GM13976 (cell line): ENCODE data around the gene USP46.

Experiments
- DNase-seq: peaks from one replicate; pipeline ENCODE4 v3.0.0; 2012; ENCODE audit warnings: low spot score
- in situ Hi-C: fragments of 300-500 bp; cut with MboI; formaldehyde crosslinking; loops from one replicate; pipeline ENCODE4 v1.12.0; 2022; ENCODE audit warnings: low sequenced_read_pairs, mixed read lengths, inconsistent platforms; ENCODE audit not compliant: unreplicated experiment
- TF ChIP-seq, protein P1 (sequence below): IDR thresholded peaks from 2 replicates; pipeline ENCODE4 v1.5.1; 2012; ENCODE audit warnings: borderline replicate concordance, mild to moderate bottlenecking; ENCODE audit not compliant: insufficient read depth; ENCODE audit errors: extremely low read depth, missing control alignments, control extremely low read depth

USP46 gene

DNA sequence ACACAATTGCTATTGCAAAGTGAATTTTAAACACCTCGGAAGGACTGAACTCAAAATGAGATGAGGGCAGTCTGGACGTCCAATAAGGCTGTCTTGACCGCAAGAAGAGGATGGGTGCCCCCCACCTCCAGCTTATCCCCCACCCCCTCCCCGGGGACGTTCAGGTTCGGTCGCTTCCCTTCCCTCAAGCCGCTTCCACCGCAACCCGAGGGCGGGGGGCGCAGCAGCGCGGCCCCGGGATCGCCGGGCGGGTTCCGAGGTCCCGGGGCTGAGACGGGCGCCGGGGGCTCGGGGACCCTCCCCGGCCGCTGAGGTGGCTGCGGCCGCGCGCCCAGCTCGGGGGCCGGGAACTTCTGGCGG, 480 bp downstream of the USP46 start:
- in situ Hi-C loops = loop anchor here (25.0 kb wide), 1 partner anchor 329 kb away; no protein-coding TSS in a partner anchor
- peak; percentile 53 for DNase-seq
- TF ChIP-seq, protein P1, sequence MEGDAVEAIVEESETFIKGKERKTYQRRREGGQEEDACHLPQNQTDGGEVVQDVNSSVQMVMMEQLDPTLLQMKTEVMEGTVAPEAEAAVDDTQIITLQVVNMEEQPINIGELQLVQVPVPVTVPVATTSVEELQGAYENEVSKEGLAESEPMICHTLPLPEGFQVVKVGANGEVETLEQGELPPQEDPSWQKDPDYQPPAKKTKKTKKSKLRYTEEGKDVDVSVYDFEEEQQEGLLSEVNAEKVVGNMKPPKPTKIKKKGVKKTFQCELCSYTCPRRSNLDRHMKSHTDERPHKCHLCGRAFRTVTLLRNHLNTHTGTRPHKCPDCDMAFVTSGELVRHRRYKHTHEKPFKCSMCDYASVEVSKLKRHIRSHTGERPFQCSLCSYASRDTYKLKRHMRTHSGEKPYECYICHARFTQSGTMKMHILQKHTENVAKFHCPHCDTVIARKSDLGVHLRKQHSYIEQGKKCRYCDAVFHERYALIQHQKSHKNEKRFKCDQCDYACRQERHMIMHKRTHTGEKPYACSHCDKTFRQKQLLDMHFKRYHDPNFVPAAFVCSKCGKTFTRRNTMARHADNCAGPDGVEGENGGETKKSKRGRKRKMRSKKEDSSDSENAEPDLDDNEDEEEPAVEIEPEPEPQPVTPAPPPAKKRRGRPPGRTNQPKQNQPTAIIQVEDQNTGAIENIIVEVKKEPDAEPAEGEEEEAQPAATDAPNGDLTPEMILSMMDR = no peak

DNA sequence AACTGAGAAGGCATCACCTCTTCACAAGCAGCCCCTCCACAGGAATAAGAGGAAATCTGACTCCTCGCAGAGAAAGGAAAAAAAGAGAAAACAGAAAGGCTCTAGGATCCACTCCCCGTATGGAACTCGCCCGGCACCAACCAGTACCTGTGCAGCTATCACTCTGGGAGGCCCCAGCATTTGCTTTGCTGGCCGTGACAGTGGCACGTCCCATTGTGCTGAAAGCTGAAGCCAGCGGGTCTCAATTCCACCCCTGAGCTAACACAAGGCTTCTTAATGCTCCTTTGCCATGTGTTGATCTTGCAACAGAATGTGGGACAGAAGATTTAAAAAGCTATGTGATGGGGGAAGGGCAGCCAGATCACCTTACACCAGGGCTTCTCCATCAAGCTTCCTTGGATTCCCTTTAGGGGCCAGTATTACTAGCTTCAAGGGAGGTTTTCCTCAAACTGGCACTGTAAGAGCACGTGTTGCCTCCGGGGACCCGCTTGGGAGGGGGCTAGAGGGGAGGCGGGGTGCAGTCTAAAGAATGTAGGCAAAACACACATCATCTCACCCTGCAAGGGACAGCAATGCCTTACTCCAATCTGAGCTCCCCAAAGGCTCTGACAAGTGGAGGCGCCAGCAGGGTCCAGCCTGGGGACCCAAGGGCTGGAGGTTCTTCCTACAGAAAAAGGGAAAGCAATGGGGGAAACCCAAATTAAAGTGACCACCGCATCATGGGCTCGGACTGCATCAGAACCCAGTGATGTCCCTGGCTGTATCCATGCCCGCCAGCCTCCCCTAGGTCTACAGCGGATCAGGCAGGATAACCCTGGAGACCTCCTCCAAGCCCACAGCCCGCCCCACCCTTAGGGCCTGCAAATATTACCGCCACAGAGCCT, 1.2 kb downstream of the USP46 start:
- in situ Hi-C loops = loop anchor here (25.0 kb wide), 1 partner anchor 329 kb away; no protein-coding TSS in a partner anchor
- peak; percentile 27 for DNase-seq

GRCh38 chr4:52657292-52657617, 1.8 kb downstream of the USP46 start:
- TF ChIP-seq, protein P1 = no peak
- in situ Hi-C loops = loop anchor here (25.0 kb wide), 1 partner anchor 330 kb away; no protein-coding TSS in a partner anchor
- DNase-seq = no peak

More for the DNA sequence above, 1.2 kb downstream of the USP46 start:
- TF ChIP-seq, protein P1 = no peak

DNA sequence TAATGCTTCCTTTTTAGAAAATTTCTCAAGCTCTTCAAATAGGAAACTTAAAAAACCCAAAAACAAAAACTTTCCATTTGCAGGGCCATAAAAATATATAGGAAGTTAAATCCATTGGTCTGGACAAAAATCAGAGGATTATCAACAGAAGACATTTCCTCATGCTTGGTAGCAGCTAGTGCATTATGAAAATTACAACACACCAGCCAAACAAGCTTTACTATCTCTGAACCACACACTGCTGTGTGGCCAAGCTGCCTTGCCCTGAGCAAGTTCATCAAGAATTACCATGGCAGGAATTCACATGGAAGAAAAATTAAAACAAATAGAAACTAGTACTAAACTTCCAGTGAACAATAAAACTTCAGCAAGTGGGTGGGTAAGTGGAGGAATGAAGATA, 3.6 kb downstream of the USP46 start:
- TF ChIP-seq, protein P1 = no peak
- DNase-seq = no peak
- in situ Hi-C loops = loop anchor here (25.0 kb wide), 1 partner anchor 332 kb away; no protein-coding TSS in a partner anchor

GRCh38 chr4:52651996-52652672, 7.0 kb downstream of the USP46 start:
- DNase-seq = no peak
- TF ChIP-seq, protein P1 = no peak
- in situ Hi-C loops = loop anchor here (25.0 kb wide), 1 partner anchor 335 kb away; no protein-coding TSS in a partner anchor

DNA sequence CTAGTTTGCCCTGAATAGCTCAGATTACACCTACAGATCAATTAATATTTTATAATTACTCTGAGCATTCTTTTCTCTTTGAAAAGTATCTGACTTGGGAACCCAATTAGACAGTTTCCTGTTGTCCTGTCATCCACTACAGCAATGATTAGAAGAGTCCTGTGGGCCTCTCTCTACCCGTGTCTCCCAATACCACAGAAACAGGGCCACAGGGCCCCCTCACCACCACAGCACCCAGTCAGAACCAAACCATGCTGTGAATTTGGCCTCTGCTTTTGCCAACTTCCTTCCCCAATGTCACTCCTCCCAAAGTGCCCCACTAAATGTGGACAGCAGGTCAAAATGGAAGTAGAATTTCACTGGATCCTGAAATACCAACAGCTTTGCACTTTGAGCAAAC, 10.3 kb downstream of the USP46 start:
- TF ChIP-seq, protein P1 = no peak
- in situ Hi-C loops = no loop called here
- no peak for DNase-seq
